Nephron (organoid): ENCODE measurements around the gene NME8.
A peak's percentile ranks its signal among the peaks of the same experiment; 100 is the strongest.

Source experiments
- H3K27ac Mint-ChIP-seq, 3 experiments: 2 replicates each; pipeline ENCODE4 v1.8.0; 2020; ENCODE audit warnings: mixed read lengths in 3 of 3, mild to moderate bottlenecking in 2 of 3, moderate library complexity in 1 of 3
- H3K27me3 Mint-ChIP-seq: 2 replicates; pipeline ENCODE4 v1.8.0; 2021; ENCODE audit warnings: low read depth, mild to moderate bottlenecking, moderate library complexity, mixed read lengths
- H3K36me3 Mint-ChIP-seq: 2 replicates; pipeline ENCODE4 v1.8.0; 2020; ENCODE audit warnings: low read depth, mixed read lengths
- H3K4me1 Mint-ChIP-seq: 2 replicates; pipeline ENCODE4 v1.8.0; 2020; ENCODE audit warnings: mixed read lengths
- H3K4me3 Mint-ChIP-seq, 3 experiments: 2 replicates each; pipeline ENCODE4 v1.8.0; 2020; ENCODE audit warnings: mild to moderate bottlenecking in 3 of 3, mixed read lengths in 3 of 3, moderate library complexity in 2 of 3
- H3K9me3 Mint-ChIP-seq: 2 replicates; pipeline ENCODE4 v1.8.0; 2020; ENCODE audit warnings: mixed read lengths
- TF ChIP-seq, protein P1 (sequence below), 3 experiments: fragments of 200-600 bp; sonication (generic); IDR thresholded peaks; one replicate each; pipeline ENCODE4 v1.5.0; 2021; ENCODE audit warnings: antibody characterized with exemption in 3 of 3; ENCODE audit not compliant: unreplicated experiment in 3 of 3

The NME8 gene

GRCh38 chr7:37930226-37930948 lies 82.0 kb downstream of the NME8 start:
- TF ChIP-seq, protein P1, sequence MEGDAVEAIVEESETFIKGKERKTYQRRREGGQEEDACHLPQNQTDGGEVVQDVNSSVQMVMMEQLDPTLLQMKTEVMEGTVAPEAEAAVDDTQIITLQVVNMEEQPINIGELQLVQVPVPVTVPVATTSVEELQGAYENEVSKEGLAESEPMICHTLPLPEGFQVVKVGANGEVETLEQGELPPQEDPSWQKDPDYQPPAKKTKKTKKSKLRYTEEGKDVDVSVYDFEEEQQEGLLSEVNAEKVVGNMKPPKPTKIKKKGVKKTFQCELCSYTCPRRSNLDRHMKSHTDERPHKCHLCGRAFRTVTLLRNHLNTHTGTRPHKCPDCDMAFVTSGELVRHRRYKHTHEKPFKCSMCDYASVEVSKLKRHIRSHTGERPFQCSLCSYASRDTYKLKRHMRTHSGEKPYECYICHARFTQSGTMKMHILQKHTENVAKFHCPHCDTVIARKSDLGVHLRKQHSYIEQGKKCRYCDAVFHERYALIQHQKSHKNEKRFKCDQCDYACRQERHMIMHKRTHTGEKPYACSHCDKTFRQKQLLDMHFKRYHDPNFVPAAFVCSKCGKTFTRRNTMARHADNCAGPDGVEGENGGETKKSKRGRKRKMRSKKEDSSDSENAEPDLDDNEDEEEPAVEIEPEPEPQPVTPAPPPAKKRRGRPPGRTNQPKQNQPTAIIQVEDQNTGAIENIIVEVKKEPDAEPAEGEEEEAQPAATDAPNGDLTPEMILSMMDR (IDR thresholded peaks at IDR 0.05; ENCODE audit: unreplicated experiment in 3 of 3): no peak
- Mint-ChIP-seq H3K9me3 (peaks cover 8% of the 10 kb centered on the region), H3K36me3 (no peaks in the 10 kb centered on the region), H3K27me3 (no peaks in the 10 kb centered on the region), H3K4me1 (peaks cover 9% of the 10 kb centered on the region), H3K27ac (no peak overlapping the region), H3K4me3 (no peak overlapping the region)

- no peak overlapping the region for H3K4me3 Mint-ChIP-seq
- H3K27ac Mint-ChIP-seq: peak overlapping the region in 1 of 3 experiments; percentile 63
- TF ChIP-seq, protein P1 (IDR thresholded peaks at IDR 0.05; ENCODE audit: unreplicated experiment in 3 of 3): no peak
- H3K27me3 Mint-ChIP-seq: no peaks in the 10 kb centered on the region
- peaks cover 4% of the 10 kb centered on the region for H3K36me3 Mint-ChIP-seq
- peaks cover 9% of the 10 kb centered on the region for H3K4me1 Mint-ChIP-seq
- peaks cover 17% of the 10 kb centered on the region for H3K9me3 Mint-ChIP-seq
Observed at GRCh38 chr7:37932543-37932942, 84.1 kb downstream of the NME8 start.

GRCh38 chr7:37933018-37933566 lies 84.7 kb downstream of the NME8 start:
- Mint-ChIP-seq H3K36me3 (peaks cover 4% of the 10 kb centered on the region), H3K4me3 (no peak overlapping the region), H3K9me3 (peaks cover 17% of the 10 kb centered on the region), H3K27ac (peak overlapping the region in 1 of 3 experiments; percentile 63), H3K27me3 (no peaks in the 10 kb centered on the region), H3K4me1 (peaks cover 9% of the 10 kb centered on the region)
- TF ChIP-seq, protein P1 (IDR thresholded peaks at IDR 0.05; ENCODE audit: unreplicated experiment in 3 of 3): no peak

GRCh38 chr7:37942934-37943610 lies 94.7 kb downstream of the NME8 start:
- Mint-ChIP-seq H3K4me3 (no peak overlapping the region), H3K4me1 (peaks cover 43% of the 10 kb centered on the region), H3K27me3 (no peaks in the 10 kb centered on the region), H3K36me3 (no peaks in the 10 kb centered on the region), H3K27ac (peak overlapping the region; percentile 62 to 83 (median 73)), H3K9me3 (peaks cover 2% of the 10 kb centered on the region)
- TF ChIP-seq, protein P1 (IDR thresholded peaks at IDR 0.05; ENCODE audit: unreplicated experiment in 3 of 3): no peak

DNA sequence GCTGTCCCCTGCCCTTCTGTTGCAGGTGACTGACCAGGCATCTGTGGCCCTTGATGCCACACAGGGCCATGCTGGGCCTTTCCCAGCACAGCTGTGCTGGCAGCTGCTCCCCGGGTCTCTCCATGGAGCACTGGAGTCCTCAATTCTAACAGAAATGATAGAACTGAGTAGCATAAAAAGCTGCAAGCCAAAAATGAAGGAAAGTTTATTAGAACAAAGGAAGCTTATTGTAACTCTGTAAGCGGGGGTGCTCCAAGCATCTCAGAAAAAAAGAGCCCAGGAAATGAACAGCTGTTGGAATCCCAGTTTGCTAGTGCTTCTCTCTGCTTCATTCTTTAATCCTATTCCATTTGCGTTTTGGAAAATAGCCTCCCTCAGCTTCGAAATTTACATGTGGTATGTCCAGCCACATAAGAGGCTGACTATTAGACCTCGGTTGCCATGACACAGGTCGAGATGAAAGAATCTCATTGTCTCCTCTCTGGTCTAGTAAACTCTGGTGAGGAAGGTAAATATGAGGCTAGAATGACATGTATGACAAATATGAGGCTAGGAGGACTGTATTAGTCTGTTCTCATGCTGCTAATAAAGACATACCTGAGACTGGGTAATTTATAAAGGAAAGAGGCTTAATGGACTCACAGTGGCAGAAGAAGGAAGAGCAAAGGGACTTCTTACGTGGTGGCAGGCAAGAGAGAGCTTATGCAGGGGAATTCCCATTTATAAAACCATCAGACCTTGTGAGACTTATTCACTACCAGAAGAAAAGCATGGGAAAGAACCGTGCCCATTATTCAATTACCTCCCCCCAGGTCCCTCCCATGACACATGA lies 95.7 kb downstream of the NME8 start:
- Mint-ChIP-seq H3K36me3 (no peaks in the 10 kb centered on the region), H3K9me3 (peaks cover 2% of the 10 kb centered on the region), H3K4me1 (peaks cover 43% of the 10 kb centered on the region), H3K4me3 (no peak overlapping the region), H3K27me3 (no peaks in the 10 kb centered on the region), H3K27ac (peak overlapping the region; percentile 62 to 83 (median 73))
- TF ChIP-seq, protein P1 (IDR thresholded peaks at IDR 0.05; ENCODE audit: unreplicated experiment in 3 of 3): no peak
